OCI-LY1 (cell line): ENCODE measurements around the gene PI4KA.

Source experiments
- H2AFZ ChIP-seq: fragments of 200-600 bp; sonication (generic), shearing (Covaris generic); 2 replicates; pipeline ENCODE4 v1.6.0; 2014; ENCODE audit warnings: antibody characterized with exemption, mild to moderate bottlenecking, low read length
- H3F3A ChIP-seq: fragments of 200-600 bp; sonication (generic), shearing (Covaris generic); 2 replicates; pipeline ENCODE4 v1.6.0; 2014; ENCODE audit warnings: mild to moderate bottlenecking, antibody characterized with exemption, low read length, moderate library complexity; ENCODE audit not compliant: insufficient read depth
- H3K27ac ChIP-seq: fragments of 200-600 bp; sonication (generic); 2 replicates; pipeline ENCODE4 v1.5.1; 2014; ENCODE audit warnings: low read length, mixed run types, mild to moderate bottlenecking, low read depth; ENCODE audit not compliant: poor library complexity, severe bottlenecking
- H3K27me3 ChIP-seq: fragments of 200-600 bp; sonication (generic); 2 replicates; pipeline ENCODE4 v1.6.0; 2014; ENCODE audit warnings: antibody characterized with exemption, mild to moderate bottlenecking, low read length, moderate library complexity; ENCODE audit not compliant: insufficient read depth
- H3K36me3 ChIP-seq: fragments of 200-600 bp; sonication (generic); 2 replicates; pipeline ENCODE4 v1.6.1; 2014; ENCODE audit warnings: mild to moderate bottlenecking, antibody characterized with exemption, low read length, moderate library complexity, mixed read lengths; ENCODE audit not compliant: insufficient read depth
- H3K4me1 ChIP-seq: fragments of 200-600 bp; sonication (generic); 2 replicates; pipeline ENCODE4 v1.5.1; 2014; ENCODE audit warnings: mild to moderate bottlenecking, low read length, moderate library complexity; ENCODE audit not compliant: insufficient read depth, severe bottlenecking
- H3K4me2 ChIP-seq: fragments of 200-600 bp; sonication (generic), shearing (Covaris generic); 2 replicates; pipeline ENCODE4 v1.6.1; 2014; ENCODE audit warnings: low read length
- H3K4me3 ChIP-seq: fragments of 200-600 bp; sonication (generic); 2 replicates; pipeline ENCODE4 v1.5.1; 2014; ENCODE audit warnings: low read length, low read depth, mild to moderate bottlenecking, mixed read lengths; ENCODE audit not compliant: poor library complexity, severe bottlenecking
- H3K79me2 ChIP-seq: fragments of 200-600 bp; shearing (Covaris generic); 2 replicates; pipeline ENCODE4 v1.6.1; 2016; ENCODE audit warnings: mixed run types, low read length, mixed read lengths; ENCODE audit not compliant: insufficient read depth
- H3K9ac ChIP-seq: fragments of 200-600 bp; sonication (generic), shearing (Covaris generic); 2 replicates; pipeline ENCODE4 v1.6.1; 2014; ENCODE audit warnings: mild to moderate bottlenecking, low read length, mixed read lengths
- H3K9me2 ChIP-seq: fragments of 200-600 bp; sonication (generic), shearing (Covaris generic); 2 replicates; pipeline ENCODE4 v1.6.1; 2014; ENCODE audit warnings: low read depth, mild to moderate bottlenecking, low read length, mixed read lengths
- H3K9me3 ChIP-seq: fragments of 200-600 bp; shearing (Covaris generic); 2 replicates; pipeline ENCODE4 v1.6.1; 2014; ENCODE audit warnings: low read length, mixed read lengths
- H4K20me1 ChIP-seq: fragments of 200-600 bp; sonication (generic), shearing (Covaris generic); 2 replicates; pipeline ENCODE4 v1.6.0; 2016; ENCODE audit warnings: mild to moderate bottlenecking, low read length; ENCODE audit not compliant: insufficient read depth
- CTCF ChIP-seq: fragments of 200-600 bp; sonication (generic), shearing (Covaris generic); IDR thresholded peaks from 2 replicates; pipeline ENCODE4 v1.5.1; 2017; ENCODE audit warnings: mild to moderate bottlenecking, antibody characterized with exemption, low read length, moderate library complexity, mixed read lengths
- EZH2 ChIP-seq: fragments of 200-600 bp; sonication (generic), shearing (Covaris generic); IDR thresholded peaks from 2 replicates; pipeline ENCODE4 v1.8.0; 2017; ENCODE audit warnings: borderline replicate concordance, mixed run types, mild to moderate bottlenecking, antibody characterized with exemption, low read length, moderate library complexity, mixed read lengths

The PI4KA gene

GRCh38 chr22:20752104-20752741 is 106.4 kb downstream of the PI4KA start:
- Histone ChIP-seq H3K9ac (no peak overlapping the region), H3K4me1 (peaks cover 38% of the 10 kb centered on the region), H3K27ac (peak overlapping the region; percentile 21), H3K4me3 (no peak overlapping the region), H3K4me2 (no peak overlapping the region), H3K9me2 (no peaks in the 10 kb centered on the region), H3F3A (no peaks in the 10 kb centered on the region), H3K36me3 (peaks cover 48% of the 10 kb centered on the region; the same call in 1 of the 2 replicates), H2AFZ (no peak overlapping the region), H3K79me2 (no peaks in the 10 kb centered on the region), H3K27me3 (no peaks in the 10 kb centered on the region), H3K9me3 (no peaks in the 10 kb centered on the region), H4K20me1 (no peaks in the 10 kb centered on the region)
- TF ChIP-seq CTCF (no peak), EZH2 (no peak)

- Histone ChIP-seq H3K9me2 (no peaks in the 10 kb centered on the region), H3K4me2 (no peak overlapping the region), H3K9ac (no peak overlapping the region), H3K27ac (peak overlapping the region; percentile 55), H3K9me3 (no peaks in the 10 kb centered on the region), H3K79me2 (no peaks in the 10 kb centered on the region), H3K36me3 (peaks cover 52% of the 10 kb centered on the region; the same call in 1 of the 2 replicates), H3F3A (no peaks in the 10 kb centered on the region), H2AFZ (no peak overlapping the region), H4K20me1 (no peaks in the 10 kb centered on the region), H3K4me1 (peaks cover 38% of the 10 kb centered on the region), H3K4me3 (no peak overlapping the region), H3K27me3 (no peaks in the 10 kb centered on the region)
- no peak for TF ChIP-seq EZH2
- TF ChIP-seq CTCF = no peak
Measured at GRCh38 chr22:20751185-20751851, 107.3 kb downstream of the PI4KA start.

- Histone ChIP-seq H3K27me3 (no peaks in the 10 kb centered on the region), H3K9ac (no peak overlapping the region), H3K4me1 (peaks cover 38% of the 10 kb centered on the region), H3K9me3 (no peaks in the 10 kb centered on the region), H3K27ac (peak overlapping the region; percentile 55), H3K9me2 (no peaks in the 10 kb centered on the region), H3K36me3 (peaks cover 52% of the 10 kb centered on the region; the same call in 1 of the 2 replicates), H2AFZ (no peak overlapping the region), H4K20me1 (no peaks in the 10 kb centered on the region), H3K4me3 (no peak overlapping the region), H3K79me2 (no peaks in the 10 kb centered on the region), H3K4me2 (no peak overlapping the region), H3F3A (no peaks in the 10 kb centered on the region)
- TF ChIP-seq CTCF (no peak), EZH2 (no peak)
Measured at GRCh38 chr22:20750461-20751184, 108.0 kb downstream of the PI4KA start.
